ENCODE data around the gene HACD2. TPM values are rescaled to one million over a fixed set of nuclear protein-coding genes. Genes with fewer than 3 reads are reported as not detected.
A peak's percentile ranks its signal among the peaks of the same experiment; 100 is the strongest.
"Not testable (repeated sequence)": the region's sequence is repeated elsewhere in the genome, so short reads cannot be mapped to it uniquely, and the experiment has no call there.

The HACD2 gene
- total and polyA plus RNA-seq, 5 donors: 11.8 to 37.8 (median 20.8) TPM

- Histone ChIP-seq H3K4me1 (ENCODE audit: control insufficient read depth, insufficient read depth, low read length) (no peaks in the 10 kb centered on the region), H3K27me3 (ENCODE audit: control insufficient read depth, insufficient read depth) (no peaks in the 10 kb centered on the region), H3K9me3 (ENCODE audit: control insufficient read depth, low read length) (no peaks in the 10 kb centered on the region), H3K4me3 (ENCODE audit: low read length) (no peak overlapping the region), H3K27ac (ENCODE audit: low read length) (no peak overlapping the region)
- no peak for ATAC-seq
- DNase-seq: no peak
- intact Hi-C loops (cut with DNase I): no loop called here
- WGBS: 95% methylated on average over 3 of the region's 3 CpGs
Observed at GRCh38 chr3:123498761-123499160, 86.1 kb downstream of the HACD2 start.

GRCh38 chr3:123493912-123494311 is 90.9 kb downstream of the HACD2 start:
- H3K4me3 ChIP-seq (ENCODE audit: low read length): no peak overlapping the region
- no peak for DNase-seq
- intact Hi-C loops (cut with DNase I): loop anchor here in 2 of 4 donors (2.0 to 5.0 kb wide), 2 partner anchors 47 to 165 kb away; partner anchors contain the start of gene ADCY5 (in 1 of the 2)
- no peak for ATAC-seq
- H3K9me3 ChIP-seq (ENCODE audit: control insufficient read depth, low read length): no peaks in the 10 kb centered on the region
- H3K27ac ChIP-seq (ENCODE audit: low read length): no peak overlapping the region
- WGBS: 66% methylated on average over 4 of the region's 4 CpGs
- H3K27me3 ChIP-seq (ENCODE audit: control insufficient read depth, insufficient read depth): no peaks in the 10 kb centered on the region
- no peaks in the 10 kb centered on the region for H3K4me1 ChIP-seq (ENCODE audit: control insufficient read depth, insufficient read depth, low read length)

- Histone ChIP-seq H3K27me3 (ENCODE audit: control insufficient read depth, insufficient read depth) (no peaks in the 10 kb centered on the region), H3K9me3 (ENCODE audit: control insufficient read depth, low read length) (no peaks in the 10 kb centered on the region), H3K4me1 (ENCODE audit: control insufficient read depth, insufficient read depth, low read length) (no peaks in the 10 kb centered on the region), H3K4me3 (ENCODE audit: low read length) (no peak overlapping the region), H3K27ac (ENCODE audit: low read length) (peak overlapping the region; percentile 91)
- no peak for DNase-seq
- intact Hi-C loops (cut with DNase I): loop anchor here in 2 of 4 donors (2.0 to 5.0 kb wide), 2 partner anchors 45 to 163 kb away; partner anchors contain the start of gene ADCY5 (in 1 of the 2)
- ATAC-seq: no peak
- WGBS: 63% methylated on average over 4 of the region's 4 CpGs
Observed at GRCh38 chr3:123491966-123492587, 92.8 kb downstream of the HACD2 start.

GRCh38 chr3:123489400-123490004 is 95.4 kb downstream of the HACD2 start:
- Histone ChIP-seq H3K4me3 (ENCODE audit: low read length) (no peak overlapping the region), H3K9me3 (ENCODE audit: control insufficient read depth, low read length) (no peaks in the 10 kb centered on the region), H3K27me3 (ENCODE audit: control insufficient read depth, insufficient read depth) (no peaks in the 10 kb centered on the region), H3K4me1 (ENCODE audit: control insufficient read depth, insufficient read depth, low read length) (no peaks in the 10 kb centered on the region), H3K27ac (ENCODE audit: low read length) (peak overlapping the region; percentile 66)
- intact Hi-C loops (cut with DNase I): loop anchor here in 3 of 4 donors (2.0 to 5.0 kb wide), 3 partner anchors 42 to 162 kb away; partner anchors contain the start of gene ADCY5 (in 1 of the 3)
- 7% methylated on average over 8 of the region's 8 CpGs for WGBS
- ATAC-seq (peak; percentile 77 to 79), DNase-seq (peak; percentile 65 to 85 (median 84))

- no peaks in the 10 kb centered on the region for H3K4me1 ChIP-seq (ENCODE audit: control insufficient read depth, insufficient read depth, low read length)
- no peak overlapping the region for H3K4me3 ChIP-seq (ENCODE audit: low read length)
- no peaks in the 10 kb centered on the region for H3K27me3 ChIP-seq (ENCODE audit: control insufficient read depth, insufficient read depth)
- H3K27ac ChIP-seq (ENCODE audit: low read length): peak overlapping the region; percentile 66
- intact Hi-C loops (cut with DNase I): loop anchor here in 3 of 4 donors (2.0 to 5.0 kb wide), 2 partner anchors 160 to 161 kb away; no protein-coding TSS in a partner anchor
- H3K9me3 ChIP-seq (ENCODE audit: control insufficient read depth, low read length): no peaks in the 10 kb centered on the region
- DNase-seq (no peak), ATAC-seq (peak in 1 of 2 donors; percentile 15)
- 71% methylated on average over 5 of the region's 5 CpGs for WGBS
Observed at GRCh38 chr3:123488645-123489347, 96.1 kb downstream of the HACD2 start.

GRCh38 chr3:123487063-123487462 is 97.8 kb downstream of the HACD2 start:
- intact Hi-C loops (cut with DNase I): loop anchor here in 2 of 4 donors (5.0 kb wide), 1 partner anchor 160 kb away; no protein-coding TSS in a partner anchor
- 53% methylated on average over 8 of the region's 8 CpGs for WGBS
- H3K9me3 ChIP-seq (ENCODE audit: control insufficient read depth, low read length); H3K4me1 ChIP-seq (ENCODE audit: control insufficient read depth, insufficient read depth, low read length); H3K27me3 ChIP-seq (ENCODE audit: control insufficient read depth, insufficient read depth); H3K4me3 ChIP-seq (ENCODE audit: low read length); H3K27ac ChIP-seq (ENCODE audit: low read length); DNase-seq: not testable (repeated sequence)
- ATAC-seq: peak; percentile 23 to 27

GRCh38 chr3:123486460-123486859 is 98.4 kb downstream of the HACD2 start:
- WGBS: 81% methylated on average over 7 of the region's 7 CpGs
- DNase-seq: no peak
- intact Hi-C loops (cut with DNase I): loop anchor here in 2 of 4 donors (5.0 kb wide), 1 partner anchor 159 kb away; no protein-coding TSS in a partner anchor
- Histone ChIP-seq H3K4me1 (ENCODE audit: control insufficient read depth, insufficient read depth, low read length) (no peaks in the 10 kb centered on the region), H3K4me3 (ENCODE audit: low read length) (no peak overlapping the region), H3K27ac (ENCODE audit: low read length) (no peak overlapping the region), H3K27me3 (ENCODE audit: control insufficient read depth, insufficient read depth) (no peaks in the 10 kb centered on the region), H3K9me3 (ENCODE audit: control insufficient read depth, low read length) (no peaks in the 10 kb centered on the region)
- no peak for ATAC-seq

- intact Hi-C loops (cut with DNase I): loop anchor here in 2 of 4 donors (5.0 kb wide), 1 partner anchor 158 kb away; no protein-coding TSS in a partner anchor
- Histone ChIP-seq H3K4me1 (ENCODE audit: control insufficient read depth, insufficient read depth, low read length) (no peaks in the 10 kb centered on the region), H3K27ac (ENCODE audit: low read length) (no peak overlapping the region), H3K9me3 (ENCODE audit: control insufficient read depth, low read length) (no peaks in the 10 kb centered on the region), H3K27me3 (ENCODE audit: control insufficient read depth, insufficient read depth) (no peaks in the 10 kb centered on the region), H3K4me3 (ENCODE audit: low read length) (no peak overlapping the region)
- no peak for DNase-seq
- no peak for ATAC-seq
- 88% methylated on average over 4 of the region's 4 CpGs for WGBS
Observed at GRCh38 chr3:123485551-123485950, 99.3 kb downstream of the HACD2 start.

- no peaks in the 10 kb centered on the region for H3K4me1 ChIP-seq (ENCODE audit: control insufficient read depth, insufficient read depth, low read length)
- H3K4me3 ChIP-seq (ENCODE audit: low read length): no peak overlapping the region
- H3K9me3 ChIP-seq (ENCODE audit: control insufficient read depth, low read length): no peaks in the 10 kb centered on the region
- no peaks in the 10 kb centered on the region for H3K27me3 ChIP-seq (ENCODE audit: control insufficient read depth, insufficient read depth)
- no peak for ATAC-seq
- 81% methylated on average over 6 of the region's 6 CpGs for WGBS
- no peak for DNase-seq
- intact Hi-C loops (cut with DNase I): no loop called here
- no peak overlapping the region for H3K27ac ChIP-seq (ENCODE audit: low read length)
Observed at GRCh38 chr3:123483146-123483545, 101.7 kb downstream of the HACD2 start.

- Histone ChIP-seq H3K4me1 (ENCODE audit: control insufficient read depth, insufficient read depth, low read length) (no peaks in the 10 kb centered on the region), H3K4me3 (ENCODE audit: low read length) (no peak overlapping the region), H3K27me3 (ENCODE audit: control insufficient read depth, insufficient read depth) (no peaks in the 10 kb centered on the region), H3K27ac (ENCODE audit: low read length) (no peak overlapping the region), H3K9me3 (ENCODE audit: control insufficient read depth, low read length) (no peaks in the 10 kb centered on the region)
- intact Hi-C loops (cut with DNase I): no loop called here
- DNase-seq (no peak), ATAC-seq (peak in 1 of 2 donors; percentile 32)
- 77% methylated on average over 12 of the region's 12 CpGs for WGBS
Observed at GRCh38 chr3:123481722-123482457, 103.0 kb downstream of the HACD2 start.
